Osteoblast (primary cell): Measurements from ENCODE around the gene MAPKAPK2. TPM values are rescaled to one million over a fixed set of nuclear protein-coding genes. Genes with fewer than 3 reads are reported as not detected.

ENCODE experiments used
- DNase-seq: peaks from one replicate; pipeline ENCODE4 v3.0.0; 2011; ENCODE audit warnings: low spot score, mixed read lengths; ENCODE audit not compliant: insufficient read length; ENCODE audit errors: missing footprints
- H2AFZ ChIP-seq: 2 replicates; pipeline ENCODE4 v1.6.0; 2011; ENCODE audit warnings: mild to moderate bottlenecking, low read length
- H3K27ac ChIP-seq: 2 replicates; pipeline ENCODE4 v1.5.1; 2011; ENCODE audit warnings: mild to moderate bottlenecking, low read depth, low read length, moderate library complexity
- H3K27me3 ChIP-seq: 2 replicates; pipeline ENCODE4 v1.6.0; 2012; ENCODE audit warnings: mild to moderate bottlenecking, control low read depth, inconsistent platforms, low read length, moderate library complexity; ENCODE audit not compliant: insufficient read depth
- H3K36me3 ChIP-seq: 2 replicates; pipeline ENCODE4 v1.5.1; 2011; ENCODE audit warnings: mild to moderate bottlenecking, low read length, control low read depth, moderate library complexity; ENCODE audit not compliant: insufficient read depth
- H3K4me1 ChIP-seq: 2 replicates; pipeline ENCODE4 v1.5.1; 2011; ENCODE audit warnings: mild to moderate bottlenecking, low read length, control low read depth, moderate library complexity; ENCODE audit not compliant: insufficient read depth
- H3K4me2 ChIP-seq: 2 replicates; pipeline ENCODE4 v1.6.0; 2011; ENCODE audit warnings: mild to moderate bottlenecking, low read length; ENCODE audit not compliant: insufficient read depth
- H3K4me3 ChIP-seq: fragments of 200-600 bp; sonication (generic); 3 replicates; pipeline ENCODE4 v1.5.1; 2012; ENCODE audit warnings: mild to moderate bottlenecking, low read length, inconsistent platforms; ENCODE audit not compliant: insufficient read depth
- H3K79me2 ChIP-seq: 2 replicates; pipeline ENCODE4 v1.6.0; 2012; ENCODE audit warnings: mild to moderate bottlenecking, low read length, control low read depth, inconsistent platforms; ENCODE audit not compliant: insufficient read depth
- H3K9me3 ChIP-seq: 2 replicates; pipeline ENCODE4 v1.5.1; 2011; ENCODE audit warnings: low read depth, low read length, control low read depth
- H4K20me1 ChIP-seq: 2 replicates; pipeline ENCODE4 v1.6.0; 2012; ENCODE audit warnings: mild to moderate bottlenecking, low read length, control low read depth; ENCODE audit not compliant: insufficient read depth
- CTCF ChIP-seq: IDR thresholded peaks from 2 replicates; pipeline ENCODE4 v1.5.1; 2011; ENCODE audit warnings: mild to moderate bottlenecking, low read depth, low read length, moderate library complexity; ENCODE audit errors: extremely low read depth
- total RNA-seq: library from RNA; depleted of rRNA; stranded (reverse); fragments of >200 nt; gene quantifications from 2 replicates; pipeline ENCODE4 v1.2.3, GENCODE V29; 2012

Gene MAPKAPK2
- total RNA-seq, 1 donor: 38.0 TPM

DNA sequence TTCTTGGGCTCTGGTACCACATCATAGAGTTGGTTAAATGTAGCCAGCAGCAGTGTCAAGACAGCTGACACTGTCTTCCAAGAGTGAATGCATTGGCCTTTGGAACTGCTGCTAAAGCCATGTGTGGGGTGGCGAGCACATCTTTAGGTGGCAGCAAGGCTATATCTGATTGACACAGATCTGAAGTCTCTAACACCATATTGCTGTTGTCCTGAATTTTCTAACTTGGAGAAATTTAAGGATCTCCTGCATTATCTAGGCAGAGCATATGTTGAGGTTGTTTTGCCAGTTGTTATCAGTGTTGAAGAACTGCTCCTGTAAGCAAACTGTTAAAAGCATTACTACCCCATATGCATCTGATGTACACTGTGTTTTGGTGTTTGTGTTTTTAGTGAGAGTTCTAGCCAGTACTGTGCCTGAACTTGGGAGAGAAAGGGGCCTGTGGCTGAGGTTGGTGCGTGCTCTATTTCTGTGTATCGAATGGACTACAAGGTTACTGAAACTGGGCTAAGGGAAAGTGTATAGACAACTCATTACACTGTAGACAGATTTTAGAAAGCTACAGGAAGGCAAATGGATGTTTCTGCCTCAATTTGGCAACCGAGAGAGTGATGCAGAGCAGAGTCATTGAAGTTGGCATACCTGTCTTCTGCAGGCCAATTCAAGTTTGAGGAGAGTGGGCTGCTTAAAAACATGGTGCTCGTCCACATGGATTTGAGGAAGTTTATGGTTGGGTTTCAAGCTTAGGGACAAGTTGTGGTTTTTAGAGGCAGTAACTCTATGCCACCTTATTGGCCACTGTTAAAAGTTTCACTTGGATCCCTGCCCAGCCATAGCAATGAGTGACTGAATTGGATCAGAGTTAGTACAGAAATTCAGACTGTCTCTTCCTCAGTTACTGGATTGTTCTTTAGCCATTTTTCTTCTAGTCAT is 32.5 kb upstream of the MAPKAPK2 start:
- H3K27me3 ChIP-seq: no peaks in the 10 kb centered on the region
- H3K4me1 ChIP-seq: peaks cover 16% of the 10 kb centered on the region
- H3K36me3 ChIP-seq: peaks cover 30% of the 10 kb centered on the region
- H3K4me2 ChIP-seq: no peak overlapping the region
- DNase-seq: no peak
- TF ChIP-seq CTCF: no peak
- no peak overlapping the region for H3K4me3 ChIP-seq
- peaks cover 10% of the 10 kb centered on the region for H4K20me1 ChIP-seq
- no peak overlapping the region for H2AFZ ChIP-seq
- H3K27ac ChIP-seq: no peak overlapping the region
- no peaks in the 10 kb centered on the region for H3K9me3 ChIP-seq
- peaks cover 44% of the 10 kb centered on the region for H3K79me2 ChIP-seq

GRCh38 chr1:206653715-206654459 is 30.8 kb upstream of the MAPKAPK2 start:
- peaks cover 16% of the 10 kb centered on the region for H3K4me1 ChIP-seq
- no peaks in the 10 kb centered on the region for H3K27me3 ChIP-seq
- peaks cover 29% of the 10 kb centered on the region for H3K79me2 ChIP-seq
- H2AFZ ChIP-seq: no peak overlapping the region
- H3K9me3 ChIP-seq: no peaks in the 10 kb centered on the region
- no peak overlapping the region for H3K27ac ChIP-seq
- H3K4me3 ChIP-seq: no peak overlapping the region
- no peak for TF ChIP-seq CTCF
- DNase-seq: no peak
- H4K20me1 ChIP-seq: peaks cover 10% of the 10 kb centered on the region
- no peak overlapping the region for H3K4me2 ChIP-seq
- peaks cover 15% of the 10 kb centered on the region for H3K36me3 ChIP-seq

- TF ChIP-seq CTCF: no peak
Measured at GRCh38 chr1:206654828-206655227, 29.9 kb upstream of the MAPKAPK2 start.

GRCh38 chr1:206655471-206655882 is 29.2 kb upstream of the MAPKAPK2 start:
- peak; percentile 77 for DNase-seq
- H3K9me3 ChIP-seq: no peaks in the 10 kb centered on the region
- peaks cover 18% of the 10 kb centered on the region for H3K79me2 ChIP-seq
- H3K4me1 ChIP-seq: peaks cover 16% of the 10 kb centered on the region
- H3K27me3 ChIP-seq: no peaks in the 10 kb centered on the region
- peaks cover 9% of the 10 kb centered on the region for H3K36me3 ChIP-seq
- peaks cover 10% of the 10 kb centered on the region for H4K20me1 ChIP-seq
- no peak overlapping the region for H2AFZ ChIP-seq
- H3K27ac ChIP-seq: peak overlapping the region; percentile 5
- no peak for TF ChIP-seq CTCF
- H3K4me3 ChIP-seq: no peak overlapping the region
- no peak overlapping the region for H3K4me2 ChIP-seq

More at GRCh38 chr1:206654828-206655227, 29.9 kb upstream of the MAPKAPK2 start:
- peaks cover 21% of the 10 kb centered on the region for H3K79me2 ChIP-seq
- peaks cover 10% of the 10 kb centered on the region for H4K20me1 ChIP-seq
- H3K27ac ChIP-seq: no peak overlapping the region
- no peaks in the 10 kb centered on the region for H3K27me3 ChIP-seq
- no peak overlapping the region for H2AFZ ChIP-seq
- H3K9me3 ChIP-seq: no peaks in the 10 kb centered on the region
- no peak overlapping the region for H3K4me2 ChIP-seq
- DNase-seq: peak; percentile 79
- peaks cover 16% of the 10 kb centered on the region for H3K4me1 ChIP-seq
- no peak overlapping the region for H3K4me3 ChIP-seq
- H3K36me3 ChIP-seq: peaks cover 9% of the 10 kb centered on the region
